ENCODE measurements around the gene USP33. TPM values are rescaled to one million over a fixed set of nuclear protein-coding genes. Genes with fewer than 3 reads are reported as not detected.
"Not testable (repeated sequence)": the region's sequence is repeated elsewhere in the genome, so short reads cannot be mapped to it uniquely, and the experiment has no call there.

Gene USP33
- total RNA-seq, 1 donor from 2014 or later = 28.6 TPM

GRCh38 chr1:77794550-77794949 lies 34.9 kb upstream of the USP33 start:
- DNase-seq (ENCODE audit: low spot score in 2 of 2) = no peak
- Histone ChIP-seq H3K27ac (no peak overlapping the region), H3K4me3 (no peak overlapping the region), H3K27me3 (no peaks in the 10 kb centered on the region), H3K36me3 (peaks cover 0 to 8% of the 10 kb centered on the region in 2 donors), H3K4me1 (no peaks in the 10 kb centered on the region), H3K9me3 (no peaks in the 10 kb centered on the region)
- intact Hi-C loops (cut with DNase I) = no loop called here
- no peak for TF ChIP-seq CTCF (IDR thresholded peaks at IDR 0.05)

- H3K36me3 ChIP-seq = peaks cover 46 to 53% of the 10 kb centered on the region in 2 donors
- intact Hi-C loops (cut with DNase I); H3K4me1 ChIP-seq; H3K9me3 ChIP-seq; H3K27me3 ChIP-seq; DNase-seq (ENCODE audit: low spot score in 2 of 2); H3K4me3 ChIP-seq; H3K27ac ChIP-seq: not testable (repeated sequence)
Measured at GRCh38 chr1:77786093-77786741, 26.6 kb upstream of the USP33 start.

- DNase-seq (ENCODE audit: low spot score in 2 of 2) = no peak
- no peak overlapping the region for H3K4me3 ChIP-seq
- H3K27ac ChIP-seq = no peak overlapping the region
- intact Hi-C loops (cut with DNase I) = no loop called here
- TF ChIP-seq CTCF (IDR thresholded peaks at IDR 0.05) = no peak
- H3K4me1 ChIP-seq = peaks cover 0 to 3% of the 10 kb centered on the region in 2 donors
- H3K36me3 ChIP-seq = peaks cover 26 to 40% of the 10 kb centered on the region in 2 donors
- no peaks in the 10 kb centered on the region for H3K27me3 ChIP-seq
- H3K9me3 ChIP-seq = peaks cover 0 to 2% of the 10 kb centered on the region in 2 donors
Measured at GRCh38 chr1:77783141-77783540, 23.5 kb upstream of the USP33 start.

- peaks cover 0 to 2% of the 10 kb centered on the region in 2 donors for H3K9me3 ChIP-seq
- H3K4me1 ChIP-seq = peaks cover 0 to 3% of the 10 kb centered on the region in 2 donors
- intact Hi-C loops (cut with DNase I) = no loop called here
- H3K27me3 ChIP-seq = no peaks in the 10 kb centered on the region
- no peak for DNase-seq (ENCODE audit: low spot score in 2 of 2)
- H3K36me3 ChIP-seq = peaks cover 15 to 27% of the 10 kb centered on the region in 2 donors
- no peak overlapping the region for H3K4me3 ChIP-seq
- TF ChIP-seq CTCF (IDR thresholded peaks at IDR 0.05) = no peak
- no peak overlapping the region for H3K27ac ChIP-seq
Measured at GRCh38 chr1:77781683-77782082, 22.0 kb upstream of the USP33 start.

GRCh38 chr1:77779529-77780281 lies 20.1 kb upstream of the USP33 start, which contains the start of gene MIGA1:
Gene MIGA1 (plus strand): TSS chr1:77779649. CDS start chr1:77783253, 3,604 bp downstream.
- H3K9me3 ChIP-seq = no peaks in the 10 kb centered on the region
- H3K27ac ChIP-seq = peak within 1 kb of the TSS; percentile 72 to 78
- DNase-seq (ENCODE audit: low spot score in 2 of 2) = peak; percentile 57 to 93
- peaks cover 4 to 8% of the 10 kb centered on the region in 2 donors for H3K36me3 ChIP-seq
- peaks cover 0 to 3% of the 10 kb centered on the region in 2 donors for H3K4me1 ChIP-seq
- intact Hi-C loops (cut with DNase I) = loop anchor here (1.0 to 2.0 kb wide), 2 partner anchors 20 to 109 kb away; partner anchors contain the start of genes NEXN and USP33
- TF ChIP-seq CTCF (IDR thresholded peaks at IDR 0.05) = no peak
- H3K4me3 ChIP-seq = peak within 1 kb of the TSS; percentile 84 to 92
- no peaks in the 10 kb centered on the region for H3K27me3 ChIP-seq
